GM21360 (cell line): ENCODE results near the gene GSE1.

Source experiments
- ATAC-seq: cut with Tn5 transposase; IDR thresholded peaks from one replicate; pipeline ENCODE4 v1.9.1; 2021; ENCODE audit warnings: mild to moderate bottlenecking, moderate library complexity; ENCODE audit not compliant: unreplicated experiment

GSE1 gene

DNA sequence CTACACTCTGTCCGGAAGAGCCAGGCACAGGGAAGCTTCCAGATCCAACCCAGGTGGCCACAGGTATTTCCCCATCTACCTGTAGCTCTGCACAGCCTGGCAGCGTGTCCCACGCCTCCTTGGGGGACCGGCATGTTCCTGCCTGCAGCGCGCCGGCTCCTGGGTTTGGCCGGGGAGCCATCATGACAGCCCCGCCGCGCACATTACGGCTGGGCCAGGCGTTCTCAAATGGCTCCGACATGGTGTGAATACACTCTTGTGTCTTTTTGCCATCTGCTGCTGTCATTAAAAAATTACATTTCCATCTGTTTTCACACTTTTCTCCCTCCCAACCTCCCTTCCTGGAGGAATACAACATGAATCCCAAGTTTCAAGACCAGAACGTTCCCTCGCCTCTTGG is 83.7 kb downstream of the GSE1 start:
- no peak for ATAC-seq

DNA sequence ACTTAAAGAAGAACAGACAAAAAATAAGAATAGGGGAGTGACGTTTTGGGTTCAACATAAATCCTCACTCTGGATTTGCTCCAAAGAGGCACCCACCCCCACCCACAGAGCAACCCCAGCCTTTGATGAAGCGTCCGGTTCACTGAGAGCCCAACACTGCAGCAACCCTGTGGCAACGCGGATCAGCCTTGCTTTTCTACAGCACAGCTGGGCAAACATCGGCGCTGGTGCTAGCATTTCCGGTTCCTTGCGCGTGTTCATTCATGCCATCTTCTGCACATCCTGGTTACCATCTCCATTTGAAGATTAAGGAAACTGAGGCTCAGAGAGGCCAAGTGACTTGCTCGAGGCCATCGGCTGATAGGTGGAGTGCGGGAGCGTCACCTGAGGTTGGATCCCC is 84.3 kb downstream of the GSE1 start:
- ATAC-seq, result no peak

DNA sequence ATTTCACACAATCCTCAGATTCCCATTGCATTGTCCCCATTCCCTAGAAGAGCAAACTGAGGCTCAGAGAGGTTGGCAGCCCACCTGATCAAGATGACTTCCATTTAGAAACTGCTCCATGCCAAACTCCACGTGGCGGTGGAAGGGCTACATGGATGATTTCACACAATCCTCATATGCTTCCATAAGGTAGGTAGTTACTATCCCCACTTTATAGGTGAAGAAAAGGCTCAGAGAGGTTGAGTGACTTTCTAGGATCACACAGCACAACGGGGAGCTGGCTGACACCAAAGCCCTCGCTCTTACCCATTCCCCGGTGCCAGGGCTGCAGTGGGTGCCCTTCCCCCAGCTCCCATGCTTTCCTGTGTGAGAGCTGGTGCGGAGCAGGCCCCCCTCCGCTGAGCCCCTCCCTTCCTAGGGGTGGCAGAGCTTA is 85.4 kb downstream of the GSE1 start:
- no peak for ATAC-seq

DNA sequence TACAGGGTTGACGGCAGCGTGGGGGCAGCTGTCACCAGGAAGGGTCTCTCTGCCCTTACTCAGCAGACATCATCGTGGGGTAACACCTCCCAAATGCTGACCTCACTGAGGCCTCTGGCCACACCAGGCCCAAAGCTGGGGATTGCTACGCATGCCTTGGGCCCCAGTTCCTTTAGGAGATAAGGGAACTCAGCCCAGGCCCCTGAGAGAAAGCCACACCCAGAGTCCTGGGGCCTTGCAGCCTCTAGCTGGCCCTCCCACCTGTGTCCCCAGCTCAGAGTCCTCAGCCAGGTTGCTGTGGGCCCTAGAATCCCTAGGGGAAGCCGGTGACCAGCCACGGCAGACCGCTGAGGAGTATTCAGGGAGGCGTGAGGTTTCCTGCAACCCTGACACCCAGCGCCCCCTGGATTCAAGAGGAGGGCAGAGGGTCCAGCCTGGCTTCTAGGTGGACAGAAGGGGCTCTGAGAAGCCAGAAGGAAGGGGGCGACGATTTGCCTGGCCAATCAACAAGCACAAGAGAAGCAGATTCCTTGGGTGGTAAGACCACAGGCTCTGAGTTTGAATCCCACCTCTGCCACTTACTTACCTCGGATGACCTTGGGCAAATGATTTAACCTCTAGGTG is 85.9 kb downstream of the GSE1 start:
- ATAC-seq, result no peak

DNA sequence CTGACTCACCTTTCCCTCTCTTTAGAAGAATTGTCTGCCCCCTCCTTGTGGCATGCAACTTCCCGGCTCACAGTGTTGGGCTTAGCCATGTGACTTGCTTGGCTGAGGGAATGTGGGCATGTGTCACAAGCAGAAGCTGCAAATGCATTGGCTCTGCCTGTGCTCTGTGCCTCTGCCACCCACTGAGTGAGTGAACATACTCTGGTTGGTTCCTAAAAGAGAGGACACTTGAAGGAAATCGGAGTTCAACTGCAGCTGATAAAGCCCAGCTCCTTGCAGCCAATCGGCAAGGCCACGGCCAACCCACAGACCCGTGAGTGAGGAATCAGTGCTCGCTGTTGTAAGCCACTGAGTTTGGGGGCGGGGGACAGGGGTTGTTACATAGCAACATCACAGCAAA is 86.5 kb downstream of the GSE1 start:
- no peak for ATAC-seq

DNA sequence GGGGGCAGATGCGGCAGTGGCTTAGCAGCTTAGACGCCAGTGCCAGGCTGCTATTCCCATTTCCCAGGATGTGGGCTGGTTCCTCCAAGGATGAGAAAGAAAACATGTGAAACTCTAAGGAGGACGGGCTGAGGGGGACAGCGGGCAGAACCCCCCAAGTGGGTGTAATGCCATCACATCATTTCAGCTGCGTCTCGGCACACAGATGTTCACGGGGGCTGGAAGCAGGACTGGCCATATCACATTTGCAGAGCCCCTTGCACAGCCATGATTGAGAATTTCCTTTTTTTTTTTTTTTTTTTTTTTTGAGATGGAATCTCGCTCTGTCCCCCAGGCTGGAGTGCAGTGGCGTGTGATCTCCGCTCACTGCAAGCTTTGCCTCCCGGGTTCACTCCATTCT is 90.9 kb downstream of the GSE1 start:
- ATAC-seq, result no peak

DNA sequence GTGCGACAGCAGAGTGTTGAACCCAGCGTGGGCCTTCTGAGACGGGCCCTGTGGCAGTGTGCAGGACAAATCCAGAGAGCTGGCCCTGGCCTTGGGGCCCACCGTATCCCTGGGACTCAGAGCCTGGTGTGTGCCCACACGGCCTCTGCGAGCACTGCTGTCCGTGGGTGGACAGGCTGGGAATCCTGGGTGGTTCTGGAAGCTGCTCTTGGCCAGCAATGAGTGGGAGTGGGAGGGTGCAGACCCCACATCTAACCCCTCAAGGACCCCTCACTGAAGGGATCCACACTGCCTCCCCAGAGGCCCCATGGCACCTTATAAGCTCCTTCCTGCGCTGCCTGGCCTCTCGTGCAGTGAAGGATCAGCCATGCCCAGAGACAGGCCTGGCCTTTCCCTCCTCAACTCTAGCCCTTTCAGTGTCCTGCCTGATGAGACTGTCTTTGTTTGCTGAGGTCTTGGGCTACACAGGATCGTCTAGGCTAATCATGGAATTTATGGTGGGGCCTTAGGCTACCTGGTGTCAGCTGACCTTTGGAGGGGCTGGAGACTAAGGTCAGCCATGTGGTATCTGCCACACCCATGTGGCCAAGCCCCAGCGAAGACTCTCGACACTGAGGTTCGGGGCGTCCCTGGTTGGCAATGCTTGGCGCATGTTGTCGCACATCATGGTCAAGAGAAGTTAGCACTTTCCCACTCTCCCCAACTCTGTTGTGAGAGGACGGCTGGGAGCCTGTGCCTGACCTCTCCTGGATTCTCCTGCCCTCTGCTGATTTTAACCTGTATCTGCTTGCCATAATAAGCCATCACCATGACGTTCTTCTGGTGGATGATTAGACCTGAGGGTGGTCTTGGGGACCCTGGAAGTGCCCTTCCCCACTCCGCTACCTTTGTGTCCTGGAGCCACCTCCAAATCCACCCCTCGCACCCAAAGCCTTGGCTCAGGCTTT is 92.1 kb downstream of the GSE1 start:
- ATAC-seq, result no peak

DNA sequence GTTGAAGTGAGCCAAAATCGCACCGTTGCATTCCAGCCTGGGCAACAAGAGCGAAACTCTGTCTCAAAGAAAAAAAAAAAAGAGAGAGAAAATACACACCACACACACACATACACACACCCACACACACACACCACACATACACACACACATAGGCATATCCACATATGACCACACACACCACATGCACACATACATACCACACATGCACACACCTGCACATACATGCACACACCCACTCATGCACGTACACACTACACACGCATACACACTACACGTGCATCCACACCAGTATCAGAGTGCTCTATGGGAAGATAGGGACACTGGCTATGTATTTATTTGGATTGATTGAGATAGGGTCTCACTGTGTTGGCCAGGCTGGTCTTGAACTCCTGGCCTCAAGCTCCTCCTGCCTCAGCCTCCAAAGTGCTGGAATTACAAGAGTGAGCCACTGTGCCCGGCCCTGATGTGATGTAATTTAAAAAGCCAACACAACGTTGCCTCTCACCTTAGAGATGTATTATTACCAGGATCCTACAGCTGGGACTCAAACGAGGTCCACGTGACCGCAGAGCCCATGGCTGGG is 93.4 kb downstream of the GSE1 start:
- ATAC-seq, result no peak

DNA sequence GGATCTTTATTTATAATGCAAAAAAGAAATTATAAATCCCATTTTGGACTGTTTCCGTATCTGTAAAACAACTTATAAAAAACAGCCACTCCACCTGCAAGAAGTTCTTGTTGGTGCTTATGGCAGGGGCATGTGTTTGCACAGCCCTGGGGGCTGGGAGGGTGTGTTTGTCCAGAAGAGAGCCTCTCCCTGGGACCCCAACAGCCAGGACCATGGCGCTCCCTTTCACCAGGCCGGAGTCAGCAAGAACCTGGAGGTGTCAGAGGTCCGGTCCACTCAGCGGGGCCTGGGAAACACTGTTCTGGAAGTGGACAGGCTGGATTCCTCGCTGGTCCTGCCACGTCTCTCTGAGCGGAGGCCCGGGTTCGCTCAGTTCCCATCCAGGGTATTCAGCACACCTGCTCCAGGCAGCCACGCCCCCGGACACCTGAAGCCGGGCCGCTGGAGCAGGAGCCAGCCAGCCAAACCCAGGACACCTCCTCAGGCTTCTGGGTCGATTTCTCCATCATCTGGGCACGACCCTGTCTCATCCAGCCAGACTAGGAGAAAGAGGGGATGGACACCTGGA is 94.5 kb downstream of the GSE1 start:
- no peak for ATAC-seq

DNA sequence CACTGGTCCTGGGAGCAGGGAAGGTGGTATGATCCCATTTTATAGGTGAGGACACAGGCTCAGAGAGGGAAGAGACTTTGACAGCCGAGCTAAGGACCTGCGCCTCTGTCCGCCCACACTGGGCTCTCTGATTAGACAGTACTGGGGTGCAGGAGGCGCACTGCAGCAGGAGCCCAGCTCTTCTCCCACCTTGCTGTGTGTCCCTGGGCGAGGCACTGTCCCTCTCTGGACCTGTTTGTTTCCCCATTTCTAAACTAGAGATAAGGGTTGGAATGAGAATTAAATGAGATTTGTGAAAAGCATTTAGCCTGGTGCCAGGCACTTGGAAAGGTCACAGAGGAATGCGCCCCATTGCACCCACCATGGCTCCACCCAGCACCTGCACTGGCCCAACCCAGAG is 95.2 kb downstream of the GSE1 start:
- ATAC-seq, result no peak

DNA sequence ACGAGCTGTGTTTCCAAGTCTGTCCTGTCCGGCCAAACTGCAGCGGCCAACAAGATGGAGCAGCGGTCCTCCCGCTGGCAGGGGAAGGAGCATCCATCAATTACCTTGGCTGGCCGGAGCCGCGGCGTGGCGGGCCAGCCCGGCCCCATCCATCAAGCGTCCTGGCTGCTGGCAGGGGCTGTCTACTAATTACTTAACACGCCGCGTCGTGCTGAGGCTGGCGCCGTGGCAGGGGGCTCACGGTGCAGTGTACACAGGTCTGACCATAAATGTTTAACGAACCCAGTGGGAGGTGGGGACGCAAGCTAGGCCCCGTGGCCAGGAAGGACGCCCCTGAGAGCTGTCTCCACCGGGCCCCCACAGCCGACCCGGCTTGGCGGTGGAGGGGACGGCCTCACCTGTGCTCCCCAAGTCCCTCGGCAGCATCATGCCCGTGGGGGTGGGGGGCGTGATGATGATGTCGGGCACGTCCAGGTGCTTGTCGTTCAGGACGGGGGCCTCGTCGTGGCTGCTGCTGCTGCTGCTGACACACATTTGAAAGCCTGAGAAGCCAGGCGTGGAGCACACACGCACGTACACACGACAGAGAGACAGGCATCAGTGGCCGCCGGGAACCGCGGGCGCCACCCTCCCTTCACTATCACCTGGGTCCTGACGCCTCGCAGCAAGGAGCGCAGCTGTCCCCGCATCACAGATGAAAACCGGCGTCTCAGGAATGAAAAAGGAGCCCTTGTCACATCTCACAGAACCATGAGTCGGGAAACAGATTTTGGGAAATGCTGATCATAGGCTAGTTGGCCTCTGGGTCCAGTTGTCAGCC is 96.9 kb downstream of the GSE1 start:
- no peak for ATAC-seq

DNA sequence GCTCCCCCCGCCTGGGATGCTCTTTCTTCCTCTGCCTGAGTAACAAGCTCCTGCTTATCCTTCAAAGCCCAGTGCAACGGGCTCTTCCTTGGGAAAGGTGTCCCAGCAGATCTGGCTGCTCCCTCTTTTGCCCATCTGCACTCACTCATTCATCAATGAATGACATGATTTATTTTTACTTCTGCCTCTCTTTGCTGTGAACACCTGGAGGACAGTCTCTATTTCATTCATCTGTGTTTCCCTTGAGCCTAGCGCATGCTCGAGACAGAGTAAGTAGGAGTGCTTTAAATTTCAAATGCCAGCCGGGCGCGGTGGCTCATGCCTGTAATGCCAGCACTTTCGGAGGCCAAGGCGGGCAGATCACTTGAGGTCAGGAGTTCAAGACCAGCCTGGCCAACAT is 97.6 kb downstream of the GSE1 start:
- ATAC-seq, result no peak

DNA sequence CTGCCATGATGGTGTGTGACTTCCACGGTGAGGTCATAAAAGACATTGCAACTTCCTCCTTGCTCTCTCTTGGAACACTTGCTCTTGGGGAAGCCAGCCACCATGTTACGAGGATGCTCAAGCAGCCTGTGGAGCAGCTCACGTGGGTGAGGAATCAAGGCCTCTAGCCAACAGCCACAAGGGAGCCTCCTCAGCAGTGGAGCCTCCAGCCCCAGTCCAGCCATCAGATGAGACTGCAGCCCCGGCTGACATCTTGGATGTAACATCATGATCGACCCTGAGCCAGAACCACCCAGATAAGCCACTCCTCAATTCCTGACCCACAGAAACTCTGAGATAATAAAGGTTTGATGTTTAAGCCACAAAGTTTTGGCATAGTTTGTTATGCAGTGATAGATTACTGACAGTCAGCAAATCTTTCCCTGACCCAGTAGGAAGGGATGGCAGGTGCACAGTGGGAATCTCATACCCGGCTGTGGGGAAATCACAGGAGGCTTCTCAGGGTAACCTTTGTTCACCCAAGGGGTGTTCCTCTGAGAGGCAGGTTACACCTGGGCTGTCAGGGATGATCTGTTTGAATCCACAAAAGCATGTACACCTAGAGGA is 99.0 kb downstream of the GSE1 start:
- ATAC-seq, result no peak

DNA sequence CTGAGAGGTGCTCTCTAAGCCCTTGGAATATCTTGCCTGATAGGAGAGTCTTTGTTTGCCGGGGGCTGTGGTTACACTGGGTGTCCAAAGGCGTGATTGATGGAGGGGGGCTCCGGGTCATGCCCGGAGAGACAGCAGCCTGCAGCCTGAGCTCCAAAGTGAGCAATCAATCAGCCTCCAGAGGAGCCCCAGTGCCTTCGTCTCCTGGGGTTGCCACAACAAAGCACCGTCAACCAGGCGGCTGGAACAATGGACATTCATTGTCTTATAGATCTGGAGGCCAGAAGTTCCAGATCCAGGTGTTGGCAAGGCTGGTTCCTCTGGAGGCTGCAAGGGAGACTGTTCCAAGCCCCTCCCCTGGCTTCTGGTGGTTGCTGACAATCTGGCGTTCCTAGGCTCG is 99.7 kb downstream of the GSE1 start:
- ATAC-seq, result no peak

DNA sequence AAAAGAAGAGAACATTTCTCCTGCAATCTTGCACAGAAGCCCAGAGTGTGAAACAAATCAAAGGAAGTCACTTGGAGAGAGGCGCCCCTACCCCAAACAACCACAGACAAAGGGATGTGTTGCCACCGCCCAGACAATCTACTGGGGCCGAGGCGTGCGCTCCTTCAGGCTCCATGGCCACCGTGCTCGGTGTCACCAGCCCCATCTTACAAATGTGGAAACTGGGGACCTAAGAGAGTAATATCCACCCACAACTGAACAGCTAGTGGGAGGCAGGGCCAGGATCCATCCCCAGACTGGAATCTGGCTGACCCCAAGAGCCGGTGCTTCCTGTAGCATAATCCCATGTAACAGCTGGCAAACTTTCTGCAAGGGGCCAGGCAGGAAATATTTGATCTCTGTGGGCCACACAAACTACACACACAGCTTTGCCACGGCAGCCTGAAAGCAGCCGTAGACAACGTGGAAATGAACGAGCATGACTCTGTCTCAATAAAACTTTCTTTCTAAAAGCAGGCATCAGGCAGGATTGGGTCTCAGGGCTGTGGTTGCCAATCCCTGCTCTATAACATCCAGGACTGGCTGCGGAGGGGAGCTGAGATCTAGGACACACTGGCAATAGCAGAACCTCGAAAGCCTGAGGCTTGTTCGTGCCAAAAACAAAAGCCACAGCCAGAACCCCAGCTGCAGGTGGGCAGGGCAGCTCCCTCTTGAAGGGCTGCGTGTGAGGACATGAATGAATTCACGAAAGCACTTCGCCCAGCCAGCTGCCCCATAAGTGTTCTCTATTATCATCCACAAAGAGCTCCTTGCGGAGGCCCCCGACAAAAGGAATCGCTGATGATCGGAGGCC is 102.3 kb downstream of the GSE1 start:
- ATAC-seq, result no peak

DNA sequence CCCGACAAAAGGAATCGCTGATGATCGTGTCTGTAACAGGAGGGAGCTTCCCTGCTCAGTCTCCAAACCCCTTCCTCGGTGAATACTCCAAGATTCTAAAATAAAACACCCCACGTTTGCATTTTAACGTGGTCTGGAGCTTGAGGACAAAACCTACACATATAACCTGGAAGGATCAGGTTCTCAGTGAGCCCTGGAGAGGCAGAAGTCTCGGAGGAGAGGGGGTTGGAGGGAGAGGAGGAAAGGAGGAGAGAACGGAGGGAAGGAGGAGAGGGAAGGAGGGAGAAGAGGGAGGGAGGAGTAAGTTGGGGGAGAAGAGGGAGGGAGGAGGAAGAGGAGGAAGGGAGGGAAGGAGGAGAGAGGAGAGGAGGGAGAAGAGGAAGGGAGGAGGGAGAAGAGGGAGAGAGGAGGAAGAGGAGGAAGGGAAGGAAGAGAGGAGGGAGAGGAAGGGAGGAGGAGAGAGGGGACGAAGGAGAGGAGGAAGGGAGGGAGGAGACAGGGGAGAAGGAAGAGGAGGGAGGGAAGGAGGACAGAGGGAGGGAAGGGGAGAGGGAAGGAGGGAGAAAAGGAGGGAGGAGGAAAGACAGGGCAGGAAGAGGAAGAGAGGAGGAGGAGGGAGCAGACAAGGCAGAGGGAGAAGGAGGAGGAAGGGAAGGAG is 103.0 kb downstream of the GSE1 start:
- ATAC-seq, result no peak

DNA sequence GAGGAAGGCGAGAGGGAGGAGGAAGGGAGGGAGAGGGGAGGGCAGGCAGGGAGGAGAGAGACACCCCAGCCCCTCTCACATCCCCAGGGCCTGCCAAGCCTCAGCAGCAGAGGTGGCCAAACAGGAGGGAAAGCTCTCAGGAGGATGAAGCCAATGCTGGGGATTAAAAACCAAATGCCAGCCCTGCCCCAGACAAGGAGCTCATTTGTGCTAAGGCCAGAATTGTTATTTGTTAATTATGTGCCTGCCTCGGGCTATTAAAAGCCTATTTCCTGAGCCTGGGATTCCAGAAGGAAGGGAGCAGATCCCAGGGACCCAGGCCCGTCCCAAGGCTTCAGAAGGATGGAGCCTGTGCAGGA is 103.5 kb downstream of the GSE1 start:
- no peak for ATAC-seq

DNA sequence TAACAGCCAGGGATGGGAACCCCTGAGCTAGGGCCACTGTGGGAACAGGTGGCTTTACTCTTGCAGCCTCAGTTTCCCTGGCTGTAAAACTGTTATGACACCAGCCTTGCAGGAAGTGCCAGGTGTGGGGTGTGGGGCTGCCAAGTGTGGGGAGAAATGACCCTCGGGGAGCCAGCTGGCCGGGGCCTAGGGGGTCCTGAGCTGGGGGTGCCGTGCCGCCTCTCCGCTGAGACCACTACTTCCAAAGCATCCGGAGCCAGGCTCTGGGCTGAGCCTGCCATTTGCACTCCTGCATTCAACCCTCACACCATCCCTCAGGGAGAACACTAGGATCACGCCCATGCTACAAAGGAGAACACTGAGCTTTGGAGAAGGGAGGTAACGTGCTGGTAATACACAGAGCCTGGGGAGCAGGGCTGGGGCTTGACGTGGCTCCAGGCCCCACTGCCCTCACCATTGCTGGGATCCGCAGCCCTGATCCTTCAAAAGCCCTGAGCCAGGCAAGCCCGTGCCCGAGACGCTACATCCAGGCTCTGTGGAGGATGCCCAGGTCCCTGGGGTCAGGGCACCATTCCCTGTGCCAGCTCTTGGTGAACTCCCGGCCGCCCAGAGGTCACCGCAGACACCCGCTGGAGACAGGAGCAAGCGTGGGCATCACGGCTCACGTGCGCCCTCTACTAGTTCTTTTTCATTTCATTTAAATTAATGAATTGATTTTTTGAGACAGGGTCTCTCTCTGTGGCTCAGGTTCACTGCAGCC is 104.5 kb downstream of the GSE1 start:
- ATAC-seq, result no peak

DNA sequence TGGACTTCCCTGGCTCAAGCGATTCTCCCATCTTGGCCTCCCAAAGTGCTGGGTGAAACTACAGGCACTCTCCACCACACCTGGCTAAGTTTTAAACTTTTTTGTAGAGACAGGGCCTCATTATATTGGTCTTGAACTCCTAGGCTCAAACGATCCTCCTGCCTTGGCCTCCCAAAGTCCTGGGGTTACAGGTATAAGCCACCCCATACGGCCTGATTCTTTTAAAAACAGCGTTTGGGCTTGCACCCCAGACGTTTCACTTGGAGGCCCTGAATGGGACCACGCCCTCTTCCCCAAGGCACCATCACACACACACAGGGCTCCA is 105.0 kb downstream of the GSE1 start:
- no peak for ATAC-seq
